ENCODE data around the gene ACOT13.
"Not testable (repeated sequence)": the region's sequence is repeated elsewhere in the genome, so short reads cannot be mapped to it uniquely, and the experiment has no call there.

DNA sequence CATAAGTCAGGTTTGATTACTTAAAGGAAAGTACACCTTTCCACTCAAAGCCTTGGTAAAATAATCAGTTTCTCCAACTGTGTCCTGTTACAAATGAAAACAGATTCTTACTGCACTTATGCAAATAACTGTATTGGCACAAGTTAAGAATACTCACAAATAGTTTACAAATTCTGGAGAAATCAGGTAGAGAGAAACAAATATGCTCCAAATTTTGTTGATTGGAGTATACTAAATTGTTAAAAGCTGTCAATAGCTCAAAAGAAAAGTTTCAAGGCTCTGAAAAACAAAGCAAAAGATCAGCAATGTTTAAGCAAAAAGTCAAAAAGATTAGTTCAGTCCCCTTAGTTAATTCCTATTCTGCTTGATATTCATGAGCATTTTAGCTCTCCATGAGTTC lies 3.6 kb downstream of the ACOT13 start:
- not testable (repeated sequence) for TF ChIP-seq CTCF (IDR thresholded peaks at IDR 0.05; ENCODE audit: low read depth, low read length, poor library complexity, severe bottlenecking); EZH2phosphoT487 (IDR thresholded peaks at IDR 0.05; ENCODE audit: borderline replicate concordance, low read length)
